Stimulated activated CD8-positive, alpha-beta memory T cell treated with anti-CD3 and anti-CD28 coated beads, Interleukin-4, amount 100 ng/mL, for 4 hours (primary cell): Measurements from ENCODE around the gene ZNF197.
"Not testable (repeated sequence)": the region's sequence is repeated elsewhere in the genome, so short reads cannot be mapped to it uniquely, and the experiment has no call there.

Experiments
- DNase-seq, 2 donors: peaks; one replicate each; pipeline ENCODE4 v3.0.0-alpha.2; 2020; ENCODE audit warnings: low read depth in 2 of 2, low spot score in 1 of 2

Gene ZNF197

GRCh38 chr3:44661189-44661588, 36.4 kb downstream of the ZNF197 start:
- no peak for DNase-seq

- DNase-seq: no peak
Measured at GRCh38 chr3:44665173-44665572, 40.3 kb downstream of the ZNF197 start.

GRCh38 chr3:44666346-44666745, 41.5 kb downstream of the ZNF197 start:
- no peak for DNase-seq

GRCh38 chr3:44669760-44670159, 44.9 kb downstream of the ZNF197 start:
- DNase-seq: no peak

- not testable (repeated sequence) for DNase-seq
Measured at GRCh38 chr3:44673466-44673865, 48.6 kb downstream of the ZNF197 start.

GRCh38 chr3:44674211-44674610, 49.4 kb downstream of the ZNF197 start:
- DNase-seq: no peak

GRCh38 chr3:44678480-44679116, 53.8 kb downstream of the ZNF197 start:
- DNase-seq: no peak

- no peak for DNase-seq
Measured at GRCh38 chr3:44680921-44681455, 56.2 kb downstream of the ZNF197 start.

- no peak for DNase-seq
Measured at GRCh38 chr3:44682182-44682896, 57.5 kb downstream of the ZNF197 start.

- no peak for DNase-seq
Measured at GRCh38 chr3:44685128-44685800, 60.4 kb downstream of the ZNF197 start.

- DNase-seq: no peak
Measured at GRCh38 chr3:44687898-44688297, 63.1 kb downstream of the ZNF197 start.
